ENCODE data around the gene VPS37D.
A peak's percentile ranks its signal among the peaks of the same experiment; 100 is the strongest.
"Not testable (repeated sequence)": the region's sequence is repeated elsewhere in the genome, so short reads cannot be mapped to it uniquely, and the experiment has no call there.

Gene VPS37D

DNA sequence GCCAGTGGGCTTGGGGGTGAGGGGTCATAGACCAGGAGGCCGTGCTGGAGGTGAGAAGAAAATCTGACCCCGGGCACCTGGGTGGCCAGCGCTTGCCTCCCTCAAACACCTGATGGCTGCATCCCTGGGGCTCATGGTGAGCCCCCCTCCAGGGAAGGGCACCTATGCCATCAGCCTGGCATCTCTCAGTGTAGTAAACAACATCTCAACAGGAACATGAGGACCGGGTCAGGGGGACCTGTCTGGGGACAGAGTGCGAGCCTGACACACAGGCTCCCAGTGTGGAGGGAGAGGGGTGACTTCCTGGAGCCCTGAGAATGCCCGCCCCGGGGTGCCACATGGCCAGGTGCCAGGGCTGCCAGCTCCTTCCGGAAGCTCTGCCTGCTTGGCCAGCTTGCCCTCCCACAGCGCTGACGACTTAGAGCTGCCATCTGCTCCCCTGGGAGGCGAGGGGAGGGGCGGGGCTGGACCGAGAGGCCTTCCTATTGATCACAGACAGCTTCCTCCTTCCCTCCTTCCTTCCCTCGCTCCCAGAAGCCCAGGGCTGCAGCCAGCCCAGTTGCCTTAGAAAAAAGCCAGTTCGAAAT lies 39.5 kb downstream of the VPS37D start:
- no peak for DNase-seq

DNA sequence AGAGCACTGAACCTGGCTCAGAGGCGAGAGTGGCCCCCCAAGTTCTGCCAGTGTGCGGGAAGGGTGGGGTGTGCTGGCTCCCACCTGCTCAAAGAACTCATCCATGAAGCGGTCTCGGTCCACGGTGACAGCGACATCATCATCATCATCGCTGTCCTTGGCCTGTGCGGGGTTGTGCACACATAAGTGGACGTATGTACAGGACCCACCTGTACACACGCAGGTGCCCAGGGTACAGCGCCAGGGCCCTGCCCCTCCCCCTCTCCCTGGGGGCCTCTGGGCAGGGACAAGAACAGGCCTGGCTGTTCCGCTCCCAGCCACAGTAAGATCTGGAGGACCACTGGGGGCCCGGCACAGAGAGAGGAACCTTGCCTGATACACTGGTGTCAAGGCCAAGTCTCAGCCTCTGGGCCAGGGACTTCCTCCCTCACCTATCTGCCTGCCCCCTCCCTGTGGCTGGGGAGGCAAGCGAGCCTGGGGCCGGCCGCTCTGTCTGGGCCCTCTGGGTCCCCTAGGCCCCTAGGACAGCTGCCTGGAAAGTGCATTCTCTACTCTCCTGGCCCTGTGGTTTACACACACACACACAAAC lies 41.4 kb downstream of the VPS37D start:
- DNase-seq = no peak

GRCh38 chr7:73712773-73713172 lies 45.1 kb downstream of the VPS37D start:
- DNase-seq = no peak

DNA sequence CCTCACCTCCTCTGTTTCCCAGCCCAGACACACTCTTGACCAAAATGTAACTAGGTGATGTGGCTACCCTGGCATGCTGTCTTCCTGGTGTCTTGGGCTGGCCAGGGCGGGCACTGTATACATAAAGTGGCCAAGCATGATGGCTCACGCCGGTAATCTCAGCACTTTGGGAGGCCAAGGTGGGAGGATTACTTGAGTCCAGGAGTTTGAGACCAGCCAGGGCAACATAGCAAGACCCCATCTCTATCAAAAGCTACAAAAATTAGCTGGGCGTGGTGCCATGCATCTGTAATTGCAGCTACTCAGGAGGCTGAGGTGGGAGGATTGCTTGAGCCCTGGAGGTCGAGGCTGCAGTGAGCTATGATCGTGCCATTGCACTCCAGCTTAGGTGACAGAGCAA lies 45.7 kb downstream of the VPS37D start:
- not testable (repeated sequence) for DNase-seq

GRCh38 chr7:73715648-73716317 lies 48.2 kb downstream of the VPS37D start:
- DNase-seq = peak; percentile 83

DNA sequence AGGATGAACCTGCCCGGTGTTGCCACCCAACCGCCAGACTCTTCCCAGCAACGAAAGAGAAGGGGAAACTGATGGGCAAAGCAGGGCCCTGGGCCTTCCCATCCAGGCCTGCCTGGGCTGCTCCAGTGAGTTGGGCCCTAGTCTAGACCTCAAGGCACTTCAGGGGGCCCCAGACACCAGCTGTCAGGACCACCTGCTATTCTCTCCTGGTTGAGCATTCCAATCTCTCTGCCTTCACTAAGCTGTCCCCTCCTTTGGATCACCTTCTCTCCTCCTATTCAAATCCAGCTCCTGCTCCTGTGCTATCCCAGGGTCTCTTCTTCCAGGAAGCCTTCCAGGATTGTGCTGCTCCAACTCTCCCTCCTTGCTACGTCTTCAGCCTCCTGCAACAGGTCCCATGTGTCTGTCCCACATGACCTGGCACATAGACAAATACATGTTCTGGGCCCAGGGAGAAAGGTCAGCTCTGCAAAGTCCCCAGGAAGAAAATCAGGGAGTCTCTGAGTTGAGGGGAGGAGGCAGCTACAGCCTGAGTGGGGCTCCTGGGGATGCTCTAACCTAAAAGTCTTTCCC lies 48.8 kb downstream of the VPS37D start:
- no peak for DNase-seq

- DNase-seq = no peak
Observed at GRCh38 chr7:73717025-73717807, 49.6 kb downstream of the VPS37D start.

DNA sequence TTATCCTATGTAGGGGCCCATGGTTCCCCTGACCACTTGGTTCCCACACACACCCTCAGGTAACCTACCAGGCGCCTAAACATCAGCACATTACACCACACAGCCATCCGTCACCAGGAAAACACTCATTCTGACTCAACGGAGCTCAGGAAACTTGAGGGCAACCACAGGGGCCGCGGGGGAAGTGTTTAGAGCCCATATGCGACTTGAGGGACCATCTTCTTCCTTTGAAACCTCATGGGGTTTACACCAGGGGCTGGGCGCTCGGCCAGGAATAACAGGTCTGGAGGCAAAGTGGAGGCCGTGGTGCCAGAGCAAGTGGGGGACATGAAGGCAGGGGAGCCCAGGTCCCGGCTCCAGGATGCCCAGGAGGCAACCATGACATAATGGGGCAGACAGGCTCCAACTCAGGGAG lies 50.4 kb downstream of the VPS37D start:
- peak; percentile 84 for DNase-seq

DNA sequence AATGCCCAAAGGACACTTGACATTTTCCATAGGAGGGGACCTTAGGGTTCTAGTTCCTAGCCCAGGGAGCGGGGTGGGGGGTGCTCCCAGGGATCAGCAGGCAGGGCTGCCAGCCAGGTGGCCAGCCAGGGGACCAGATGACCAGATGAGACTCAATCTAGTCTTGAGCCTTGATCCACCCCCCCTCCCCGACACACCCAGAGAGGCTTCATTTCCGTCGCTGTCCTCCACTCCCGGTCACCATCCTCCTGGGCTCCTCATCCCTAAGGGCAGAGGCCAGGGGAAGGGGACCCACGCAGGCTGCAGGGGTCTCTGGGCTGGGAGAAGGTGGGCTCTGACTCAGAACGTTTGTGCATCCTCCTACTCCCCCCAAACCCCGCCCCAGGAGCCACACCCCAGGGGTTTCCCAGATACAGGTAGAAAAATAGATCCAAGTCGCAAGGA lies 50.8 kb downstream of the VPS37D start:
- no peak for DNase-seq

DNA sequence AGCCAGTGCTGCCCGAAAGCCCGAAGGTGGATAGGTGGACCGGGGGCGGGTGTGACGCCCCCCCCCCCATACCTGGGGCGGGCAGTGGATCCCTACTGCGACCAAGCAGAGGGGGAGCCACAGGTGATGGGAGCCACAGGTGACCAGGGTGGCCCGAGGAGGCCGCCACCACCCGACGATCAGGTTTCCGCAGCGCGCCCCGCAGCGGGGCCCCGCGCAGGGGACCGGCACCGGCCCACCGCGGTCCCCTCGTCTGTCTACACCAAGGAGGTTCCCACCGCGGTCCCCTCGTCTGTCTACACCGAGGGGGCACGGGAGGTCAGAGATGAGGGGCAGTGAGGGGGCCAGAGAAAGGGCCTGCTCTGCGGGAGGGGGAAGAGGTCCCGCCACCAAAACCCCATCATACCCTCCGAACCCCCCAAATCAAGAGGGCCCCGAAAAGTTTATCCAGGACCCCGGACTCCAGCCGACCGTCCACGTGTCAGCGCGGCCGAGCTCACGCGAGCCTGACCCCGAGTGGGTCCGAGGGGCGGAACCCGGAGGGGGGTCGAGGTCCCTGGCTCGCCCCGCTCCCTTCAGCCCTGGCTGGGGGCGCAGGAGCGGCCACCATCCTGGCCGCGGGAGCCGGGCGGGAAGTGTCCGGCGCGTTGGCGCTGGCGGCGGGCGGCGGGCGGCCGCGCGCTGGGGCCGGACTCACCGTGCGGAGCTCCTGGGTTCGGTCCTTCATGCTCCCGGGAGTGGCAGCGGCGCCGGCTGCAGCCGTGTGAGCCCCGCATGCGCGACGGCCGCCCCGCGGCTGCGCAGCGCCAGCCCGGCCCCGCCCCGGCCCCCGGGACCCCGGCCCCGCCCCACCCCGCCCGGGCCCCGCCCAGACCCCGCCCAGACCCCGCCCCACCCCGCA lies 51.5 kb downstream of the VPS37D start, which contains the start of gene STX1A:
Gene STX1A, minus strand, starts transcription at position 765 of the 901 bp plus-strand sequence. Its CDS starts 38 bp downstream, at position 727.
- peak; percentile 73 for DNase-seq

- no peak for DNase-seq
Observed at GRCh38 chr7:73719806-73720169, 52.2 kb downstream of the VPS37D start.

GRCh38 chr7:73720443-73720842 lies 52.8 kb downstream of the VPS37D start:
- not testable (repeated sequence) for DNase-seq

GRCh38 chr7:73721377-73721817 lies 53.8 kb downstream of the VPS37D start:
- DNase-seq = no peak
